ENCODE data around the gene ANKS1A. TPM values are rescaled to one million over a fixed set of nuclear protein-coding genes. Genes with fewer than 3 reads are reported as not detected.

ANKS1A gene
- total and polyA plus RNA-seq, 2 of the 4 experiments (the other 2 are of a cell fraction): 7.2 to 7.5 TPM

DNA sequence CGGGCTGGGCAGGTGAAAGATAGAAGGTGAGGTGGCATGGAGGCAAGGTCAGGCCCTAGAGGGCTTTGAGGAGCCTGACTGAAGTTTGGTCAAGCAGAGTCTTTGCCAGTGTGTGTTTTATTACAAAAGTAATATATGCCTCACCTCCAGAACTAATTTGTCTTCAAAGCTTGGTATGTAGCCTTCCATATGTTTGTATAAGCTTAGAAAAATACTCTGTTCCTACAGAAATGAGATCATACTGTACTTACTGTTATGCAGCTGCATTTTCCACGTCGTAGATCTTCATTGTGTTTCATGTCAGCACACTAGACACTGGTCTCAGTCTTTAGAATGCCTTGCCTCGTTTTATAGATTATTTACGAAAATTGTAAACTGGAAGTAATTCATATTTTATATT is 61.8 kb downstream of the ANKS1A start:
- POLR2A ChIA-PET (ENCODE audit: unreplicated experiment): no interaction called here
- H2AK9ac ChIP-seq (replicated peaks; ENCODE audit: low read depth, low read length, poor library complexity): no peak overlapping the region
- in situ Hi-C loops (cut with MboI; ENCODE audit: low sequenced_read_pairs): no loop called here
- dilution Hi-C loops (cut with HindIII; ENCODE audit: low sequenced_read_pairs, unreplicated experiment): no loop called here
- CTCF ChIA-PET: no interaction called here
- H2AFZ ChIP-seq (replicated peaks; ENCODE audit: low read length, poor library complexity): no peak overlapping the region
- H4K8ac ChIP-seq (ENCODE audit: low read depth in 2 of 2, low read length in 2 of 2): no peak overlapping the region
- no peak overlapping the region for H2BK5ac ChIP-seq (ENCODE audit: low read depth, low read length, poor library complexity, severe bottlenecking)
- H4K20me1 ChIP-seq (ENCODE audit: insufficient read depth, low read length): peaks cover 3% of the 10 kb centered on the region; the same call in 1 of the 2 replicates
- no peak overlapping the region for H2BK120ac ChIP-seq (ENCODE audit: low read depth, low read length)
- no peak overlapping the region for H4K91ac ChIP-seq (ENCODE audit: insufficient read depth, low read depth, low read length)
- no peaks in the 10 kb centered on the region for H3K9me3 ChIP-seq (ENCODE audit: control insufficient read depth, insufficient read depth, low read length)
- ATAC-seq (ENCODE audit: low read depth) (no peak), DNase-seq (peak; percentile 33)
- H2AK5ac ChIP-seq (ENCODE audit: low read depth, low read length): no peak overlapping the region
- peaks cover 19% of the 10 kb centered on the region for H3K9me1 ChIP-seq (ENCODE audit: insufficient read depth, low read length)
- BruUV-seq (replicated peaks): no TSS peak
- no peak overlapping the region for H2BK15ac ChIP-seq (ENCODE audit: low read depth, low read length)
- intact Hi-C loops (cut with micrococcal nuclease): no loop called here
- no peak overlapping the region for H3K56ac ChIP-seq (ENCODE audit: extremely low read depth, insufficient read depth, low read length)
- H3K4me2 ChIP-seq (ENCODE audit: low read depth, low read length): no peak overlapping the region
- H3K4ac ChIP-seq (ENCODE audit: low read depth, low read length): no peak overlapping the region
- H3K14ac ChIP-seq (replicated peaks; ENCODE audit: low read depth, low read length): no peak overlapping the region
- no peak overlapping the region for H3K23ac ChIP-seq (ENCODE audit: low read depth, low read length)
- H3K4me3 ChIP-seq (ENCODE audit: insufficient read depth, low read depth, low read length): no peak overlapping the region
- TF ChIP-seq, protein P1, sequence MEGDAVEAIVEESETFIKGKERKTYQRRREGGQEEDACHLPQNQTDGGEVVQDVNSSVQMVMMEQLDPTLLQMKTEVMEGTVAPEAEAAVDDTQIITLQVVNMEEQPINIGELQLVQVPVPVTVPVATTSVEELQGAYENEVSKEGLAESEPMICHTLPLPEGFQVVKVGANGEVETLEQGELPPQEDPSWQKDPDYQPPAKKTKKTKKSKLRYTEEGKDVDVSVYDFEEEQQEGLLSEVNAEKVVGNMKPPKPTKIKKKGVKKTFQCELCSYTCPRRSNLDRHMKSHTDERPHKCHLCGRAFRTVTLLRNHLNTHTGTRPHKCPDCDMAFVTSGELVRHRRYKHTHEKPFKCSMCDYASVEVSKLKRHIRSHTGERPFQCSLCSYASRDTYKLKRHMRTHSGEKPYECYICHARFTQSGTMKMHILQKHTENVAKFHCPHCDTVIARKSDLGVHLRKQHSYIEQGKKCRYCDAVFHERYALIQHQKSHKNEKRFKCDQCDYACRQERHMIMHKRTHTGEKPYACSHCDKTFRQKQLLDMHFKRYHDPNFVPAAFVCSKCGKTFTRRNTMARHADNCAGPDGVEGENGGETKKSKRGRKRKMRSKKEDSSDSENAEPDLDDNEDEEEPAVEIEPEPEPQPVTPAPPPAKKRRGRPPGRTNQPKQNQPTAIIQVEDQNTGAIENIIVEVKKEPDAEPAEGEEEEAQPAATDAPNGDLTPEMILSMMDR (conservative IDR thresholded peaks at IDR 0.05; ENCODE audit: low read depth, low read length): no peak
- TF ChIP-seq MAZ (IDR thresholded peaks at IDR 0.05; ENCODE audit: borderline replicate concordance, low read depth, low read length): no peak
- H2BK20ac ChIP-seq (ENCODE audit: low read depth, low read length): no peak overlapping the region
- no peak overlapping the region for H4K5ac ChIP-seq (ENCODE audit: low read depth, low read length)
- peaks cover 13 to 19% of the 10 kb centered on the region in 2 experiments for H3K79me1 ChIP-seq (ENCODE audit: low read depth in 1 of 2, low read length in 2 of 2)
- H3K18ac ChIP-seq (ENCODE audit: low read depth, low read length): no peak overlapping the region
- no peaks in the 10 kb centered on the region for H3K36me3 ChIP-seq (ENCODE audit: control insufficient read depth, insufficient read depth, low read length)
- H3K27me3 ChIP-seq (ENCODE audit: control insufficient read depth, insufficient read depth, low read length): no peaks in the 10 kb centered on the region
- WGBS, 2 experiments (ENCODE audit: extremely low coverage in 2 of 2, insufficient read length in 1 of 2): 50% methylated on average over 1 of the region's 5 CpGs; no CpG with 5 or more reads in 1 of the 2 experiments
- no peak overlapping the region for H3K9ac ChIP-seq (ENCODE audit: low read depth, low read length)
- H3K27ac ChIP-seq (ENCODE audit: insufficient read depth, low read length): no peak overlapping the region
- H3K4me1 ChIP-seq (ENCODE audit: control insufficient read depth, insufficient read depth, low read length): peaks cover 13% of the 10 kb centered on the region

Measured in IMR-90 (cell line).